Liver (tissue), 3 donors: ENCODE measurements around the gene ATXN7L1.

Source experiments
- CTCF ChIP-seq: fragments of 150-350 bp; IDR thresholded peaks from 2 replicates; pipeline ENCODE4 v1.5.1; 2017; ENCODE audit warnings: improper control_type of control experiment, low read depth, low read length; ENCODE audit not compliant: missing input control
- EGR1 ChIP-seq, 2 donors: IDR thresholded peaks; 2 replicates each; pipeline ENCODE4 v1.6.1; 2016 to 2018; ENCODE audit warnings: antibody characterized with exemption in 2 of 2, low read depth in 2 of 2
- FOXA1 ChIP-seq: IDR thresholded peaks from 2 replicates; pipeline ENCODE4 v1.6.1; 2016; ENCODE audit warnings: antibody characterized with exemption
- GABPA ChIP-seq, 2 donors: IDR thresholded peaks in 1 of 2; conservative IDR thresholded peaks in 1 of 2; 2 replicates each; pipeline ENCODE4 v1.6.1; 2016; ENCODE audit warnings: antibody characterized with exemption in 2 of 2, mild to moderate bottlenecking in 1 of 2, moderate library complexity in 1 of 2
- JUND ChIP-seq, 2 donors: IDR thresholded peaks; 2 replicates each; pipeline ENCODE4 v1.6.1; 2016; ENCODE audit warnings: antibody characterized with exemption in 2 of 2
- NR2F2 ChIP-seq: IDR thresholded peaks from 2 replicates; pipeline ENCODE4 v1.6.1; 2016; ENCODE audit warnings: antibody characterized with exemption
- RAD21 ChIP-seq, 2 donors: IDR thresholded peaks; 2 replicates each; pipeline ENCODE4 v1.6.1; 2016; ENCODE audit warnings: antibody characterized with exemption in 2 of 2, mild to moderate bottlenecking in 2 of 2
- RXRA ChIP-seq, 2 donors: IDR thresholded peaks; 2 replicates each; pipeline ENCODE4 v1.6.1; 2017 to 2018; ENCODE audit warnings: antibody characterized with exemption in 2 of 2, mild to moderate bottlenecking in 1 of 2
- SP1 ChIP-seq: IDR thresholded peaks from 2 replicates; pipeline ENCODE4 v1.6.1; 2018; ENCODE audit warnings: antibody characterized with exemption, mild to moderate bottlenecking
- TAF1 ChIP-seq: conservative IDR thresholded peaks from 2 replicates; pipeline ENCODE4 v1.6.1; 2016; ENCODE audit warnings: antibody characterized with exemption, mild to moderate bottlenecking
- YY1 ChIP-seq: IDR thresholded peaks from 2 replicates; pipeline ENCODE4 v1.6.1; 2016; ENCODE audit warnings: antibody characterized with exemption, mild to moderate bottlenecking
- TF ChIP-seq, protein P1 (sequence below): IDR thresholded peaks from 2 replicates; pipeline ENCODE4 v1.6.1; 2016; ENCODE audit warnings: antibody characterized with exemption, mild to moderate bottlenecking
- TF ChIP-seq, protein P2 (sequence below): IDR thresholded peaks from 2 replicates; pipeline ENCODE4 v1.6.1; 2016; ENCODE audit warnings: antibody characterized with exemption
- donor health status: healthy.
- donor health status: healthy.

DNA sequence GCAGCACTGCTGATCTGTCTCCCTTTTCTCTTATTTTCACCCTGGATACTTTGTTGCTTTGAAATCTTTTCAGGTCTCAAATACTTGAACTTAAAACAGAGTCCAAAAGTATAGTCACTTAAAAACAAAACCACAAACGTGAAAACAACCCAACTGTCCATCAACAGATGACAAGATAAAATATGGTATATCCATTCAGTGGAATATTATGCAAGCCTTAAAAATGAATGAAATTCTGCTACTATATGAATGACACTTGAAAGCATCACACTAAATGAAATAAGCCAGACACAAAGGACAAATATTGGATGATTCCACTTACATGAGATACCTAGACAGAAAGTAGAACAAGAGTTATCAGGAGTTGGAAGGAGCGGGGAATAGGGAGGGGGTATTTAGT, 250.4 kb downstream of the ATXN7L1 start:
- TF ChIP-seq RXRA (IDR thresholded peaks at IDR 0.05) = no peak
- TF ChIP-seq SP1 = no peak
- TF ChIP-seq RAD21 (IDR thresholded peaks at IDR 0.05) = no peak
- TF ChIP-seq CTCF = no peak
- TF ChIP-seq JUND (IDR thresholded peaks at IDR 0.05) = no peak
- TF ChIP-seq GABPA (IDR thresholded peaks at IDR 0.05 in 1 of 2, conservative IDR thresholded peaks at IDR 0.05 in 1 of 2) = no peak
- no peak for TF ChIP-seq FOXA1
- TF ChIP-seq EGR1 (IDR thresholded peaks at IDR 0.05; ENCODE audit: low read depth in 2 of 2) = no peak
- TF ChIP-seq NR2F2 = no peak
- TF ChIP-seq, protein P1, sequence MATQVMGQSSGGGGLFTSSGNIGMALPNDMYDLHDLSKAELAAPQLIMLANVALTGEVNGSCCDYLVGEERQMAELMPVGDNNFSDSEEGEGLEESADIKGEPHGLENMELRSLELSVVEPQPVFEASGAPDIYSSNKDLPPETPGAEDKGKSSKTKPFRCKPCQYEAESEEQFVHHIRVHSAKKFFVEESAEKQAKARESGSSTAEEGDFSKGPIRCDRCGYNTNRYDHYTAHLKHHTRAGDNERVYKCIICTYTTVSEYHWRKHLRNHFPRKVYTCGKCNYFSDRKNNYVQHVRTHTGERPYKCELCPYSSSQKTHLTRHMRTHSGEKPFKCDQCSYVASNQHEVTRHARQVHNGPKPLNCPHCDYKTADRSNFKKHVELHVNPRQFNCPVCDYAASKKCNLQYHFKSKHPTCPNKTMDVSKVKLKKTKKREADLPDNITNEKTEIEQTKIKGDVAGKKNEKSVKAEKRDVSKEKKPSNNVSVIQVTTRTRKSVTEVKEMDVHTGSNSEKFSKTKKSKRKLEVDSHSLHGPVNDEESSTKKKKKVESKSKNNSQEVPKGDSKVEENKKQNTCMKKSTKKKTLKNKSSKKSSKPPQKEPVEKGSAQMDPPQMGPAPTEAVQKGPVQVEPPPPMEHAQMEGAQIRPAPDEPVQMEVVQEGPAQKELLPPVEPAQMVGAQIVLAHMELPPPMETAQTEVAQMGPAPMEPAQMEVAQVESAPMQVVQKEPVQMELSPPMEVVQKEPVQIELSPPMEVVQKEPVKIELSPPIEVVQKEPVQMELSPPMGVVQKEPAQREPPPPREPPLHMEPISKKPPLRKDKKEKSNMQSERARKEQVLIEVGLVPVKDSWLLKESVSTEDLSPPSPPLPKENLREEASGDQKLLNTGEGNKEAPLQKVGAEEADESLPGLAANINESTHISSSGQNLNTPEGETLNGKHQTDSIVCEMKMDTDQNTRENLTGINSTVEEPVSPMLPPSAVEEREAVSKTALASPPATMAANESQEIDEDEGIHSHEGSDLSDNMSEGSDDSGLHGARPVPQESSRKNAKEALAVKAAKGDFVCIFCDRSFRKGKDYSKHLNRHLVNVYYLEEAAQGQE = no peak
- no peak for TF ChIP-seq TAF1
- TF ChIP-seq, protein P2, sequence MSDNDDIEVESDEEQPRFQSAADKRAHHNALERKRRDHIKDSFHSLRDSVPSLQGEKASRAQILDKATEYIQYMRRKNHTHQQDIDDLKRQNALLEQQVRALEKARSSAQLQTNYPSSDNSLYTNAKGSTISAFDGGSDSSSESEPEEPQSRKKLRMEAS = no peak
- no peak for TF ChIP-seq YY1
